ENCODE data around the gene ACBD6. TPM values are rescaled to one million over a fixed set of nuclear protein-coding genes. Genes with fewer than 3 reads are reported as not detected.

Gene ACBD6
- total RNA-seq, 4 donors from 2014 or later, result 31.3 to 43.1 (median 36.9) TPM

GRCh38 chr1:180513531-180513930 lies 11.2 kb upstream of the ACBD6 start:
- WGBS, 2 donors, result 87 to 93% methylated on average over 6 of the region's 6 CpGs
- TF ChIP-seq CTCF (IDR thresholded peaks at IDR 0.05), result no peak
- no peak for TF ChIP-seq POLR2A (IDR thresholded peaks at IDR 0.05)
- intact Hi-C loops (cut with DNase I; ENCODE audit: low total_unique reads), result loop anchor here (10.0 kb wide), 1 partner anchor 651 kb away; no protein-coding TSS in a partner anchor
- no peak for DNase-seq (ENCODE audit: low spot score in 2 of 2)
- no peak overlapping the region for H3K4me3 ChIP-seq (ENCODE audit: low read depth, poor library complexity, severe bottlenecking)

GRCh38 chr1:180510882-180511281 lies 8.5 kb upstream of the ACBD6 start:
- intact Hi-C loops (cut with DNase I; ENCODE audit: low total_unique reads), result loop anchor here (10.0 kb wide), 1 partner anchor 654 kb away; no protein-coding TSS in a partner anchor
- DNase-seq (ENCODE audit: low spot score in 2 of 2), result no peak
- H3K4me3 ChIP-seq (ENCODE audit: low read depth, poor library complexity, severe bottlenecking), result no peak overlapping the region
- WGBS, 2 donors, result 93 to 100% methylated on average over 2 of the region's 2 CpGs
- TF ChIP-seq POLR2A (IDR thresholded peaks at IDR 0.05), result no peak
- TF ChIP-seq CTCF (IDR thresholded peaks at IDR 0.05), result no peak

GRCh38 chr1:180508725-180509097 lies 6.3 kb upstream of the ACBD6 start:
- DNase-seq (ENCODE audit: low spot score in 2 of 2), result no peak
- intact Hi-C loops (cut with DNase I; ENCODE audit: low total_unique reads), result loop anchor here (10.0 kb wide), 1 partner anchor 126 kb away; the partner anchor contains the start of gene XPR1
- WGBS, 2 donors, result 84% methylated on average over 12 of the region's 21 CpGs; no CpG with 5 or more reads in 1 of the 2 donors

GRCh38 chr1:180507795-180508724 lies 5.7 kb upstream of the ACBD6 start:
- intact Hi-C loops (cut with DNase I; ENCODE audit: low total_unique reads), result loop anchor here (10.0 kb wide), 1 partner anchor 127 kb away; the partner anchor contains the start of gene XPR1
- TF ChIP-seq CTCF (IDR thresholded peaks at IDR 0.05) (no peak), POLR2A (IDR thresholded peaks at IDR 0.05) (no peak)
- DNase-seq (ENCODE audit: low spot score in 2 of 2), result no peak
- 92 to 97% methylated on average over 11 to 12 of the region's 15 CpGs for WGBS, 2 donors
- H3K4me3 ChIP-seq (ENCODE audit: low read depth, poor library complexity, severe bottlenecking), result no peak overlapping the region

More at GRCh38 chr1:180508725-180509097, 6.3 kb upstream of the ACBD6 start:
- no peak overlapping the region for H3K4me3 ChIP-seq (ENCODE audit: low read depth, poor library complexity, severe bottlenecking)
- TF ChIP-seq CTCF (IDR thresholded peaks at IDR 0.05) (no peak), POLR2A (IDR thresholded peaks at IDR 0.05) (no peak)

- TF ChIP-seq CTCF (IDR thresholded peaks at IDR 0.05) (no peak), POLR2A (IDR thresholded peaks at IDR 0.05) (no peak)
- WGBS, 2 donors, result 63 to 68% methylated on average over 8 of the region's 8 CpGs
- no peak overlapping the region for H3K4me3 ChIP-seq (ENCODE audit: low read depth, poor library complexity, severe bottlenecking)
- DNase-seq (ENCODE audit: low spot score in 2 of 2), result no peak
- intact Hi-C loops (cut with DNase I; ENCODE audit: low total_unique reads), result loop anchor here (10.0 kb wide), 1 partner anchor 129 kb away; the partner anchor contains the start of gene XPR1
Observed at GRCh38 chr1:180505732-180506335, 3.5 kb upstream of the ACBD6 start.

Measured in lower leg skin (tissue), 4 donors.